Gastrocnemius medialis (tissue), 4 donors: ENCODE results near the gene MARCKS. TPM values are rescaled to one million over a fixed set of nuclear protein-coding genes. Genes with fewer than 3 reads are reported as not detected.

Experiments
- ATAC-seq, 2 donors: fragments of 150-250 bp; one replicate each; pipeline ENCODE4 v1.9.1; 2016
- DNase-seq, 2 donors: peaks; one replicate each; pipeline ENCODE4 v3.0.0-alpha.2; 2019
- H3K27ac ChIP-seq, 4 donors: fragments of 200-600 bp; sonication (generic); 1 replicate in 1 of 4; 2 replicates in 3 of 4; pipeline ENCODE4 v1.5.1; 2016 to 2018; ENCODE audit warnings: mild to moderate bottlenecking in 2 of 4, moderate library complexity in 1 of 4
- H3K27me3 ChIP-seq, 3 donors: fragments of 200-600 bp; sonication (generic) in 2 of 3; 1 replicate in 1 of 3; 2 replicates in 2 of 3; pipeline versions ENCODE4 v1.5.1 to v1.6.0; 2016 to 2019; ENCODE audit warnings: mild to moderate bottlenecking in 1 of 3, moderate library complexity in 1 of 3
- H3K36me3 ChIP-seq, 2 donors: fragments of 200-600 bp; sonication (generic) in 1 of 2; one replicate each; pipeline ENCODE4 v1.5.1; 2017 to 2018
- H3K4me1 ChIP-seq, 2 donors: fragments of 200-600 bp; sonication (generic) in 1 of 2; one replicate each; pipeline ENCODE4 v1.5.1; 2016 to 2017; ENCODE audit warnings: mild to moderate bottlenecking in 2 of 2
- H3K4me3 ChIP-seq, 4 donors: fragments of 200-600 bp; sonication (generic) in 3 of 4; 1 replicate in 1 of 4; 2 replicates in 3 of 4; pipeline ENCODE4 v1.5.1; 2016 to 2019; ENCODE audit warnings: mild to moderate bottlenecking in 2 of 4
- H3K9me3 ChIP-seq, 3 donors: fragments of 200-600 bp; sonication (generic) in 2 of 3; 1 replicate in 1 of 3; 2 replicates in 2 of 3; pipeline ENCODE4 v1.5.1; 2016 to 2019
- CTCF ChIP-seq, 5 experiments: fragments of 450-650 bp in 3 of 5; fragments of 200-600 bp in 2 of 5; sonication (generic) in 2 of 5; IDR thresholded peaks in 4 of 5; conservative IDR thresholded peaks in 1 of 5; 1 replicate in 4 of 5; 2 replicates in 1 of 5; pipeline ENCODE4 v1.5.1; 2016 to 2019; ENCODE audit warnings: antibody characterized with exemption in 5 of 5, mild to moderate bottlenecking in 3 of 5, moderate library complexity in 3 of 5
- POLR2A ChIP-seq, 2 donors: fragments of 450-650 bp; IDR thresholded peaks; one replicate each; pipeline ENCODE4 v1.6.1; 2017; ENCODE audit warnings: antibody characterized with exemption in 2 of 2, mild to moderate bottlenecking in 2 of 2, moderate library complexity in 2 of 2
- in situ Hi-C, 4 donors: fragments of 200-750 bp; cut with MboI; loops; one replicate each; pipeline versions ENCODE4 v1.15.0 to v1.8.0; 2017; ENCODE audit warnings: low sequenced_read_pairs in 4 of 4
- intact Hi-C: fragments of 100-400 bp; cut with DNase I; formaldehyde crosslinking; loops from one replicate; pipeline ENCODE4 v1.15.1; 2023; ENCODE audit warnings: low total_unique reads
- total RNA-seq, 4 donors: library from RNA; depleted of rRNA; stranded (reverse); fragments of >200 nt; gene quantifications; one replicate each; pipeline versions ENCODE4 v1.1.0 to v1.2.3, GENCODE V29; 2016

MARCKS gene
- total RNA-seq, 4 donors from 2014 or later: 4.3 to 7.1 (median 5.4) TPM

GRCh38 chr6:113894712-113895674 is 37.8 kb downstream of the MARCKS start:
- Histone ChIP-seq H3K36me3 (no peaks in the 10 kb centered on the region), H3K27ac (no peak overlapping the region), H3K4me3 (no peak overlapping the region), H3K4me1 (no peaks in the 10 kb centered on the region), H3K9me3 (no peaks in the 10 kb centered on the region), H3K27me3 (no peaks in the 10 kb centered on the region)
- intact Hi-C loops (no loop called here), in situ Hi-C loops (no loop called here)
- TF ChIP-seq POLR2A (IDR thresholded peaks at IDR 0.05): no peak
- TF ChIP-seq CTCF (IDR thresholded peaks at IDR 0.05 in 4 of 5, conservative IDR thresholded peaks at IDR 0.05 in 1 of 5): no peak
- ATAC-seq (no peak), DNase-seq (no peak)

- ATAC-seq (no peak), DNase-seq (no peak)
- intact Hi-C loops: no loop called here
- in situ Hi-C loops: loop anchor here in 2 of 4 donors (25.0 kb wide), 3 partner anchors 1114 to 1714 kb away; partner anchors contain the start of gene RFPL4B (in 1 of the 2)
- H3K27ac ChIP-seq: no peak overlapping the region
- no peaks in the 10 kb centered on the region for H3K36me3 ChIP-seq
- no peak for TF ChIP-seq POLR2A (IDR thresholded peaks at IDR 0.05)
- no peak for TF ChIP-seq CTCF (IDR thresholded peaks at IDR 0.05 in 4 of 5, conservative IDR thresholded peaks at IDR 0.05 in 1 of 5)
- H3K4me1 ChIP-seq: no peaks in the 10 kb centered on the region
- H3K4me3 ChIP-seq: no peak overlapping the region
- no peaks in the 10 kb centered on the region for H3K9me3 ChIP-seq
- no peaks in the 10 kb centered on the region for H3K27me3 ChIP-seq
These were observed 44.3 kb downstream of the MARCKS start for GRCh38 chr6:113901482-113901881.

GRCh38 chr6:113903666-113904330 is 46.7 kb downstream of the MARCKS start:
- ATAC-seq: peak; percentile 62 to 80
- intact Hi-C loops (no loop called here), in situ Hi-C loops (loop anchor here in 2 of 4 donors (25.0 kb wide), 3 partner anchors 1116 to 1716 kb away; partner anchors contain the start of gene RFPL4B (in 1 of the 2))
- Histone ChIP-seq H3K27ac (peak overlapping the region in 3 of 4 donors; percentile 41 to 69 (median 53)), H3K4me3 (no peak overlapping the region), H3K27me3 (no peaks in the 10 kb centered on the region), H3K36me3 (no peaks in the 10 kb centered on the region), H3K4me1 (no peaks in the 10 kb centered on the region), H3K9me3 (no peaks in the 10 kb centered on the region)
- TF ChIP-seq CTCF (IDR thresholded peaks at IDR 0.05 in 4 of 5, conservative IDR thresholded peaks at IDR 0.05 in 1 of 5) (no peak), POLR2A (IDR thresholded peaks at IDR 0.05) (no peak)
- DNase-seq: no peak

- in situ Hi-C loops: loop anchor here in 3 of 4 donors (5.0 to 25.0 kb wide), 4 partner anchors 1120 to 1720 kb away; partner anchors contain the start of gene RFPL4B (in 1 of the 3)
- no peak for DNase-seq
These were observed 50.1 kb downstream of the MARCKS start for GRCh38 chr6:113907102-113907815.

More at GRCh38 chr6:113907102-113907815, 50.1 kb downstream of the MARCKS start:
- Histone ChIP-seq H3K4me3 (no peak overlapping the region), H3K36me3 (no peaks in the 10 kb centered on the region), H3K4me1 (no peaks in the 10 kb centered on the region), H3K27ac (no peak overlapping the region), H3K9me3 (no peaks in the 10 kb centered on the region), H3K27me3 (no peaks in the 10 kb centered on the region)
- no peak for ATAC-seq
- TF ChIP-seq POLR2A (IDR thresholded peaks at IDR 0.05): no peak
- TF ChIP-seq CTCF (IDR thresholded peaks at IDR 0.05 in 4 of 5, conservative IDR thresholded peaks at IDR 0.05 in 1 of 5): no peak
- intact Hi-C loops: loop anchor here (5.0 kb wide), 1 partner anchor 1725 kb away; no protein-coding TSS in a partner anchor
